ENCODE data around the gene INSYN1. TPM values are rescaled to one million over a fixed set of nuclear protein-coding genes. Genes with fewer than 3 reads are reported as not detected.
"Not testable (repeated sequence)": the region's sequence is repeated elsewhere in the genome, so short reads cannot be mapped to it uniquely, and the experiment has no call there.

The INSYN1 gene
- polyA plus RNA-seq (2013, experiment 1 of 2), result 3.2 TPM
- polyA plus RNA-seq (2013, experiment 2 of 2), result 6.3 TPM

DNA sequence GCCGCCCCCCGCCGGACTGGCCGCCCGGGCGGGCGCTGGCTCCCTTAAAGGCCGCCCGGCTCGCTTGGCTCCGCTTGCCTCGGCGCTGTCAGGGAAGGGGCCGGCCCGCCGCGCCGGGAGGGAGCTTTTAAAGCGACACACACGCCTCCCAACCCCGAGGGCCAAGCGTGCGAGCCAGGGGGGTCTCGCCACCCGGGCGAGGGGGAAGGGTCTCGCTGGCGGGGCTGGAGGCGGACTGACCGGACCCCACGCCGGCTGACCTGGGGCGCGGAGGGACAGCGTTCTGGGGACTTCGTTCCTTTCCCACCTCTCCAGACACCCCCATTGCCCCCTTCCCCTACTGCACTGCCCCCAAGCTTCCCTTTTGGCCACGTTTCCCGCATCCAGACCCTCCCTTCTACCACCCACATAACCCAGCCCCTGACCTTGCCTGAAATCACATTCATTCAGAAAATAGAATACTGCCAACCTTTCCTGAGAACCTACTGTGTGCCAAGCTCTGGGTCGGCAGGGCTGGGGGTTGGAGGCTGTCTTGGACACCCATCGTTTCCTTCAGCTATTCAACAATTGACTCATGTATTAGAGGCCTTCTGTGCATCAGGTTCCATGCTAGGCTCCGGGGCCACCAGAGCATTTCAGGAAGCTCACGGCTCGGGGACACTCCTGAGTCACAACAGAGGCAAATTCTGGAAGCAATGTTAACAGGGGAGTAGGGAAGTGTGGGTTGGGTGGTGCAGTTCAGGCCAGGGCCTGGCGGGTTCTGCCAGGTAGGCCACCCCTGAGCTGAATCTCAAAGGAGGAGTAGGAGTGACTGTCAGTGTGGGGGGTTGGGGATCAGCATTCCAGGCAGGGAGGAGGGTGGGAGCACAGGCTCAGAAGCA lies at the start of gene INSYN1:
INSYN1 (minus strand) TSS at position 102 of the 881 bp plus-strand sequence. CDS start 2,221 bp downstream, outside the sequence.
- Histone ChIP-seq H3K9ac (ENCODE audit: low read depth, low read length) (peak within 1 kb of the TSS; percentile 35; the same call in 1 of the 2 replicates), H3K27ac (ENCODE audit: low read depth, low read length) (no peak within 1 kb of the TSS)

DNA sequence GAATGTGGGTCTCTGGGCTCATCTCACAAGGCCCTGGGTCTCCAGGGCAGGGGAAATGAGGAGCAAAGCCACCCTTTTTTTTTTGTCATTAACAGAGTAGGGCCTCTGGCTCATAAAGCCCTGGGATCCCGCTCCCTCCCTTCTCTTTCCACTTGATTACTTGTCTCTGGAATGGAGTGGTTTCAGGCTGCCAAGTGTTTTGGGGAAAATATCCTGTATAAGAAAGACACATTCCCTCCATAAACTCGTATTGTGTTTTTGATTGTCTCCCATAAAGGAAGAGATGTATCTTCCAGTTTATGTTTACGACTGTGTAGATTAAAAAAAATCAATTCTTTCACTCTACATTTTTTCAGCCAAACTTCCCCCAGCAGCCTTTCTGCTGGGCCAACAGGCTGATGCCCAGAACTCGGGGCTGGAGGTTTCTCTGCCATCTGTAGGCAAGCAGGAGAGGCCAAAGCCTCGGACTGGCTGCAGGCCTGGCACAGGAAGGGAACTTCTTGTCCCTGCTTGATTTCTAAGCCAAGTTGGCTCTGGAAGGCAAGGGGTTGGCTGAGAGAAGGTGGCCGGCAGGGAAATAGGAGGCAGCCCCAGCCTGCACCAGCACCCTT lies 49.4 kb upstream of the INSYN1 start:
- no peak overlapping the region for H3K27ac ChIP-seq (ENCODE audit: low read depth, low read length)
- 87% methylated on average over 4 of the region's 6 CpGs for WGBS
- peaks cover 29% of the 10 kb centered on the region for H3K4me1 ChIP-seq (ENCODE audit: insufficient read depth, low read length)
- no peak overlapping the region for H3K9ac ChIP-seq (ENCODE audit: low read depth, low read length)
- H3K9me3 ChIP-seq (ENCODE audit: insufficient read depth, low read depth, low read length), result no peaks in the 10 kb centered on the region
- no peak overlapping the region for H3K4me3 ChIP-seq (ENCODE audit: low read length)
- H3K27me3 ChIP-seq (ENCODE audit: insufficient read depth, low read length), result no peaks in the 10 kb centered on the region
- no peaks in the 10 kb centered on the region for H3K36me3 ChIP-seq (ENCODE audit: insufficient read depth, low read length)

More for the DNA sequence above, at the start of gene INSYN1:
- 4% methylated on average over 44 of the region's 44 CpGs for WGBS
- H3K36me3 ChIP-seq (ENCODE audit: insufficient read depth, low read length), result no peaks in the 10 kb centered on the region
- H3K4me3 ChIP-seq (ENCODE audit: low read length), result peak within 1 kb of the TSS; percentile 71
- H3K9me3 ChIP-seq (ENCODE audit: insufficient read depth, low read depth, low read length), result no peaks in the 10 kb centered on the region
- H3K4me1 ChIP-seq (ENCODE audit: insufficient read depth, low read length), result peaks cover 16% of the 10 kb centered on the region; the same call in 1 of the 2 replicates
- H3K27me3 ChIP-seq (ENCODE audit: insufficient read depth, low read length), result peaks cover 37% of the 10 kb centered on the region

DNA sequence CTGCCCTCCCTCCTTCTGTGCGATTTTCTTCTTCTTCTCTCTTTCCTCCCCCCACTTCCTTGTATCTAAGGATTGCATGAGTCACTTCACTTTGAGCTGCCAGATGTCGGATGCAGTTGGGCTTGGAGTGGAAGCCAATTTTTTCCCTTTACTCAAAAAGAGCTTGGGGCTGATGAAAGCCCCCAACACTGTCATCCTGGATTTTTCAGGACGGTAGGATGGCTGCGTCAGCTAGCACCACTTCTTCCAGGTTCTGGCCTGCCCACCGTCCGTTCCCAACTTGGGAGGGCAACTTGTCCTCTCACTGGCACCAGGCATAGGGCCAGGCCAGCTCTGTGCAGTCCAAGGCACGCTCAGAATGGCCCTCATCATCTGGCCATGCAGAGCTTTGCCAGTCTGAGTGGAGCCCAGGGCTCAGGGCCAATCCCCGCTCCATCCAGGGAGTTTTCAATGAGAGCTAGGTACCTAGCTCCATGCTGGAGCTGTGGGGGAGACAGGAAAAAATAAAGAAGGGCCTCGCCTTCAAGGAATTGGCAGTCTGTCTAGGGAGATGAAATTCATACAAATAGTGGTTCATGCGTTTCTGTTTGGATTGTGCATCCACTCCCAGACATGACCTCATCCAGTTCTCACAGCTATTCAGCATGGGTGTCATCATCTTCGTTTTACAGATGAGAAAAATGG lies 47.7 kb upstream of the INSYN1 start:
- no peaks in the 10 kb centered on the region for H3K27me3 ChIP-seq (ENCODE audit: insufficient read depth, low read length)
- H3K4me3 ChIP-seq (ENCODE audit: low read length), result no peak overlapping the region

GRCh38 chr15:73799466-73799865 lies 46.3 kb upstream of the INSYN1 start:
- Histone ChIP-seq H3K4me1 (ENCODE audit: insufficient read depth, low read length) (peaks cover 17% of the 10 kb centered on the region), H3K9ac (ENCODE audit: low read depth, low read length) (0 out of 2 replicates have a peak overlapping the region, but pooled peaks have one; percentile 21), H3K36me3 (ENCODE audit: insufficient read depth, low read length) (no peaks in the 10 kb centered on the region), H3K27ac (ENCODE audit: low read depth, low read length) (no peak overlapping the region), H3K4me3 (ENCODE audit: low read length) (no peak overlapping the region), H3K27me3 (ENCODE audit: insufficient read depth, low read length) (no peaks in the 10 kb centered on the region), H3K9me3 (ENCODE audit: insufficient read depth, low read depth, low read length) (no peaks in the 10 kb centered on the region)
- WGBS, result 66% methylated on average over 4 of the region's 4 CpGs

More for the DNA sequence above, 47.7 kb upstream of the INSYN1 start:
- H3K9ac ChIP-seq (ENCODE audit: low read depth, low read length), result no peak overlapping the region
- peaks cover 22% of the 10 kb centered on the region for H3K4me1 ChIP-seq (ENCODE audit: insufficient read depth, low read length)
- H3K36me3 ChIP-seq (ENCODE audit: insufficient read depth, low read length), result no peaks in the 10 kb centered on the region
- no peak overlapping the region for H3K27ac ChIP-seq (ENCODE audit: low read depth, low read length)
- H3K9me3 ChIP-seq (ENCODE audit: insufficient read depth, low read depth, low read length), result no peaks in the 10 kb centered on the region
- 87% methylated on average over 11 of the region's 11 CpGs for WGBS

- whole genome bisulfite sequencing, result 85% methylated on average over 14 of the region's 14 CpGs
- Histone ChIP-seq H3K9ac (ENCODE audit: low read depth, low read length) (no peak overlapping the region), H3K27me3 (ENCODE audit: insufficient read depth, low read length) (no peaks in the 10 kb centered on the region), H3K9me3 (ENCODE audit: insufficient read depth, low read depth, low read length) (no peaks in the 10 kb centered on the region), H3K4me1 (ENCODE audit: insufficient read depth, low read length) (peaks cover 17% of the 10 kb centered on the region), H3K4me3 (ENCODE audit: low read length) (no peak overlapping the region), H3K36me3 (ENCODE audit: insufficient read depth, low read length) (no peaks in the 10 kb centered on the region), H3K27ac (ENCODE audit: low read depth, low read length) (no peak overlapping the region)
These were observed 44.4 kb upstream of the INSYN1 start for GRCh38 chr15:73797366-73798158.

- Histone ChIP-seq H3K4me3 (ENCODE audit: low read length) (no peak overlapping the region), H3K27ac (ENCODE audit: low read depth, low read length) (no peak overlapping the region), H3K27me3 (ENCODE audit: insufficient read depth, low read length) (no peaks in the 10 kb centered on the region), H3K36me3 (ENCODE audit: insufficient read depth, low read length) (no peaks in the 10 kb centered on the region), H3K4me1 (ENCODE audit: insufficient read depth, low read length) (peaks cover 17% of the 10 kb centered on the region), H3K9me3 (ENCODE audit: insufficient read depth, low read depth, low read length) (no peaks in the 10 kb centered on the region), H3K9ac (ENCODE audit: low read depth, low read length) (no peak overlapping the region)
- WGBS, result 89% methylated on average over 11 of the region's 11 CpGs
These were observed 43.2 kb upstream of the INSYN1 start for GRCh38 chr15:73796331-73796831.

DNA sequence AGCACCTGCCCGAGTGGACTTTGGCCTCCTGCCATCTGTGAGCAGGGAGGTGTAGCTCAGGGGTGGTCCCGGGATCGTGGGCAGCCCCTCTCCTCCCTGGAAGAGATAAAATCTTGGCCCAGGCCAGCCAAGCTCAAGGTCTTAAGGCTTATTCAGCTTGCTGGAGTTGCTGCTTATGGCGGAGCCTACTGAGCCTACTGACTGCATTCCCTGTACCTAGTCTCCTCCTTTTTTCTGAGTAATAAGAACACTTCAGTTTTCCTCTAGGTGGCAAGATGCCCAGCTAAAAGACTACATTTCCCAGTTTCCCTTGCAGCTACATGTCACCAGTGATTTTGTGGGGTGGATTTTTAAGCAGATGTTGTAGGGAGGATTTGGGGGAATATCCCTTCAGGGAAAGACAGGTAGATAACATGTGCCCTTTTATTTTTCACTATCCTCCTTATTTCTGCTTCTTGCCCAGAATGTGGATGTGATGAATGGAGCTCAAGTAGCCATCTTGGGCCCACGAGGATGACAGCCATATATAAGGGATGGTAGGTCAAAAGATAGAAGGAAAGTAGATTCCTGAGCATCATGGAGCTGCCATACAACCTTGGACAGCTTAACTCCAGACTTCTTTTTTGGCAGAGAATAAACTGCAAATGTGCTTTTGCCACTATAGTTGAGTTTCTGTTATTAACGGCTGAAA lies 41.4 kb upstream of the INSYN1 start:
- Histone ChIP-seq H3K9ac (ENCODE audit: low read depth, low read length) (no peak overlapping the region), H3K4me3 (ENCODE audit: low read length) (no peak overlapping the region), H3K27me3 (ENCODE audit: insufficient read depth, low read length) (no peaks in the 10 kb centered on the region), H3K36me3 (ENCODE audit: insufficient read depth, low read length) (no peaks in the 10 kb centered on the region), H3K9me3 (ENCODE audit: insufficient read depth, low read depth, low read length) (no peaks in the 10 kb centered on the region), H3K4me1 (ENCODE audit: insufficient read depth, low read length) (peaks cover 6% of the 10 kb centered on the region), H3K27ac (ENCODE audit: low read depth, low read length) (no peak overlapping the region)
- 91% methylated on average over 6 of the region's 6 CpGs for WGBS

GRCh38 chr15:73792899-73793541 lies 39.9 kb upstream of the INSYN1 start:
- not testable (repeated sequence) for H3K9me3 ChIP-seq (ENCODE audit: insufficient read depth, low read depth, low read length); H3K36me3 ChIP-seq (ENCODE audit: insufficient read depth, low read length); H3K9ac ChIP-seq (ENCODE audit: low read depth, low read length); H3K27ac ChIP-seq (ENCODE audit: low read depth, low read length); H3K4me3 ChIP-seq (ENCODE audit: low read length); H3K4me1 ChIP-seq (ENCODE audit: insufficient read depth, low read length); H3K27me3 ChIP-seq (ENCODE audit: insufficient read depth, low read length)
- WGBS, result 91% methylated on average over 8 of the region's 8 CpGs

- 86% methylated on average over 7 of the region's 7 CpGs for WGBS
- Histone ChIP-seq H3K4me1 (ENCODE audit: insufficient read depth, low read length) (peaks cover 12% of the 10 kb centered on the region), H3K9ac (ENCODE audit: low read depth, low read length) (no peak overlapping the region), H3K9me3 (ENCODE audit: insufficient read depth, low read depth, low read length) (no peaks in the 10 kb centered on the region), H3K27ac (ENCODE audit: low read depth, low read length) (no peak overlapping the region), H3K4me3 (ENCODE audit: low read length) (no peak overlapping the region), H3K27me3 (ENCODE audit: insufficient read depth, low read length) (no peaks in the 10 kb centered on the region), H3K36me3 (ENCODE audit: insufficient read depth, low read length) (no peaks in the 10 kb centered on the region)
These were observed 39.3 kb upstream of the INSYN1 start for GRCh38 chr15:73792415-73792814.

Data from HUES64 (cell line).